Right lobe of liver (tissue), 4 donors: ENCODE measurements around the gene POC1A.
A peak's percentile ranks its signal among the peaks of the same experiment; 100 is the strongest.

Experiments
- CTCF ChIP-seq, 4 donors: fragments of 200-600 bp in 3 of 4; fragments of 450-650 bp in 1 of 4; IDR thresholded peaks; one replicate each; pipeline versions ENCODE4 v1.5.1 to v1.8.0; 2016 to 2022; ENCODE audit warnings: antibody characterized with exemption in 4 of 4, mild to moderate bottlenecking in 2 of 4
- POLR2A ChIP-seq: fragments of 450-650 bp; IDR thresholded peaks from one replicate; pipeline ENCODE4 v1.6.1; 2017; ENCODE audit warnings: antibody characterized with exemption, mild to moderate bottlenecking
- donor health status: DM: no; HTN: no; CAD: no.
- donor health status: DM: no; HTN: no; CAD: no.
- donor health status: DM: no; HTN: yes; CAD: no.

GRCh38 chr3:52197842-52198625 lies 43.8 kb upstream of the POC1A start, which contains the start of gene ALAS1:
- TF ChIP-seq CTCF (IDR thresholded peaks at IDR 0.05) (peak in 1 of 4 donors; percentile 22), POLR2A (peak; percentile 99)
